Gastroesophageal sphincter (tissue), 4 donors: ENCODE data around the gene FAM162B. TPM values are rescaled to one million over a fixed set of nuclear protein-coding genes. Genes with fewer than 3 reads are reported as not detected.
"Not testable (repeated sequence)": the region's sequence is repeated elsewhere in the genome, so short reads cannot be mapped to it uniquely, and the experiment has no call there.

Experiments
- ATAC-seq: fragments of 150-250 bp; one replicate; pipeline ENCODE4 v1.9.1; 2016; ENCODE audit warnings: mild to moderate bottlenecking, moderate library complexity
- H3K27ac ChIP-seq, 4 donors: fragments of 200-600 bp; sonication (generic) in 3 of 4; 1 replicate in 3 of 4; 2 replicates in 1 of 4; pipeline ENCODE4 v1.5.1; 2016 to 2019
- H3K27me3 ChIP-seq: fragments of 200-600 bp; sonication (generic); one replicate; pipeline ENCODE4 v1.5.1; 2019
- H3K36me3 ChIP-seq, 2 donors: fragments of 200-600 bp; sonication (generic); one replicate each; pipeline ENCODE4 v1.5.1; 2019; ENCODE audit warnings: control low read depth in 1 of 2
- H3K4me1 ChIP-seq, 3 donors: fragments of 200-600 bp; sonication (generic); 1 replicate in 2 of 3; 2 replicates in 1 of 3; pipeline ENCODE4 v1.5.1; 2016 to 2019; ENCODE audit warnings: control low read depth in 2 of 3
- H3K4me3 ChIP-seq, 2 donors: fragments of 200-600 bp; sonication (generic); one replicate each; pipeline ENCODE4 v1.5.1; 2019; ENCODE audit warnings: mild to moderate bottlenecking in 1 of 2, moderate library complexity in 1 of 2
- H3K9me3 ChIP-seq, 3 donors: fragments of 200-600 bp; sonication (generic); one replicate each; pipeline ENCODE4 v1.5.1; 2017 to 2019; ENCODE audit warnings: control low read depth in 2 of 3
- CTCF ChIP-seq, 4 experiments: fragments of 200-600 bp in 2 of 4; fragments of 450-650 bp in 2 of 4; sonication (generic) in 1 of 4; IDR thresholded peaks; one replicate each; pipeline ENCODE4 v1.5.1; 2017 to 2019; ENCODE audit warnings: antibody characterized with exemption in 4 of 4, mild to moderate bottlenecking in 2 of 4, moderate library complexity in 2 of 4
- EP300 ChIP-seq: sonication (generic); formaldehyde crosslinking; IDR thresholded peaks from one replicate; pipeline ENCODE4 v1.6.1; 2017; ENCODE audit warnings: antibody characterized with exemption, mild to moderate bottlenecking
- POLR2A ChIP-seq, 2 donors: fragments of 450-650 bp; IDR thresholded peaks; one replicate each; pipeline ENCODE4 v1.6.1; 2017; ENCODE audit warnings: antibody characterized with exemption in 2 of 2, mild to moderate bottlenecking in 2 of 2, moderate library complexity in 1 of 2
- POLR2AphosphoS5 ChIP-seq: sonication (generic); formaldehyde crosslinking; IDR thresholded peaks from one replicate; pipeline ENCODE4 v1.6.1; 2017; ENCODE audit warnings: antibody characterized with exemption
- WGBS, 2 donors: methylation state at CpG; one replicate each; pipeline ENCODE4 v1.1.5; 2018; ENCODE audit warnings: low coverage in 1 of 2; 5-methylcytosine and 5-hydroxymethylcytosine counted together
- total RNA-seq, 4 donors: library from RNA; depleted of rRNA; stranded (reverse); fragments of >200 nt; gene quantifications; one replicate each; pipeline ENCODE4 v1.1.0, GENCODE V29; 2016

FAM162B gene
- total RNA-seq, 4 donors from 2014 or later: 5.6 to 11.6 (median 10.2) TPM

GRCh38 chr6:116762235-116762634 lies 3.3 kb downstream of the FAM162B start:
- 88 to 100% methylated on average over 1 of the region's 1 CpG for WGBS, 2 donors
- ATAC-seq: no peak
- TF ChIP-seq POLR2AphosphoS5 (no peak), POLR2A (IDR thresholded peaks at IDR 0.05) (no peak), EP300 (no peak), CTCF (IDR thresholded peaks at IDR 0.05) (no peak)

GRCh38 chr6:116761779-116762178 lies 3.7 kb downstream of the FAM162B start:
- ATAC-seq: no peak
- Histone ChIP-seq H3K4me1 (peaks cover 0 to 18% (median 0%) of the 10 kb centered on the region in 3 donors), H3K4me3 (no peak overlapping the region), H3K36me3 (no peaks in the 10 kb centered on the region), H3K27ac (no peak overlapping the region), H3K9me3 (no peaks in the 10 kb centered on the region), H3K27me3 (peaks cover 22% of the 10 kb centered on the region)
- no peak for TF ChIP-seq POLR2AphosphoS5
- no peak for TF ChIP-seq CTCF (IDR thresholded peaks at IDR 0.05)
- TF ChIP-seq EP300: no peak
- no peak for TF ChIP-seq POLR2A (IDR thresholded peaks at IDR 0.05)
- 60 to 61% methylated on average over 4 of the region's 4 CpGs for WGBS, 2 donors

More at GRCh38 chr6:116762235-116762634, 3.3 kb downstream of the FAM162B start:
- H3K9me3 ChIP-seq: no peaks in the 10 kb centered on the region
- no peak overlapping the region for H3K4me3 ChIP-seq
- peaks cover 22% of the 10 kb centered on the region for H3K27me3 ChIP-seq
- H3K4me1 ChIP-seq: peaks cover 0 to 18% (median 0%) of the 10 kb centered on the region in 3 donors
- no peaks in the 10 kb centered on the region for H3K36me3 ChIP-seq
- no peak overlapping the region for H3K27ac ChIP-seq

- no peak overlapping the region for H3K27ac ChIP-seq
- WGBS, 2 donors: 62 to 90% methylated on average over 3 to 5 of the region's 5 CpGs
These were observed 20.3 kb downstream of the FAM162B start for GRCh38 chr6:116745176-116745575.

GRCh38 chr6:116741571-116741970 lies 23.9 kb downstream of the FAM162B start:
- Histone ChIP-seq H3K27me3 (no peaks in the 10 kb centered on the region), H3K4me1 (no peaks in the 10 kb centered on the region), H3K27ac (no peak overlapping the region), H3K4me3 (no peak overlapping the region), H3K9me3 (peaks cover 0 to 24% (median 0%) of the 10 kb centered on the region in 3 donors), H3K36me3 (peaks cover 0 to 6% of the 10 kb centered on the region in 2 donors)
- no peak for ATAC-seq
- TF ChIP-seq CTCF (IDR thresholded peaks at IDR 0.05): no peak
- no peak for TF ChIP-seq EP300
- no peak for TF ChIP-seq POLR2A (IDR thresholded peaks at IDR 0.05)
- TF ChIP-seq POLR2AphosphoS5: no peak
- WGBS, 2 donors: 70 to 78% methylated on average over 1 of the region's 1 CpG

More at GRCh38 chr6:116745176-116745575, 20.3 kb downstream of the FAM162B start:
- TF ChIP-seq EP300: no peak
- TF ChIP-seq POLR2AphosphoS5: no peak
- no peak for TF ChIP-seq POLR2A (IDR thresholded peaks at IDR 0.05)
- TF ChIP-seq CTCF (IDR thresholded peaks at IDR 0.05): no peak
- Histone ChIP-seq H3K36me3 (no peaks in the 10 kb centered on the region), H3K4me3 (no peak overlapping the region), H3K27me3 (no peaks in the 10 kb centered on the region), H3K9me3 (peaks cover 0 to 13% (median 0%) of the 10 kb centered on the region in 3 donors), H3K4me1 (no peaks in the 10 kb centered on the region)
- no peak for ATAC-seq

GRCh38 chr6:116740486-116740885 lies 25.0 kb downstream of the FAM162B start:
- not testable (repeated sequence) for H3K27me3 ChIP-seq, H3K4me1 ChIP-seq, ATAC-seq, H3K27ac ChIP-seq, H3K36me3 ChIP-seq, H3K4me3 ChIP-seq
- WGBS, 2 donors: 90% methylated on average over 3 of the region's 3 CpGs; no CpG with 5 or more reads in 1 of the 2 donors
- peaks cover 0 to 24% (median 0%) of the 10 kb centered on the region in 3 donors for H3K9me3 ChIP-seq
